SU-DHL-6 (cell line): Measurements from ENCODE around the gene CACFD1.

Experiments
- H2AFZ ChIP-seq: fragments of 200-600 bp; sonication (generic); 2 replicates; pipeline ENCODE4 v1.6.1; 2014; ENCODE audit warnings: low read depth, mild to moderate bottlenecking, moderate library complexity, mixed read lengths, antibody characterized with exemption, low read length; ENCODE audit not compliant: severe bottlenecking
- H3F3A ChIP-seq: fragments of 200-600 bp; shearing (Covaris generic); 2 replicates; pipeline ENCODE4 v1.6.0; 2016; ENCODE audit warnings: antibody characterized with exemption, mild to moderate bottlenecking; ENCODE audit not compliant: insufficient read depth
- H3K27ac ChIP-seq: fragments of 200-600 bp; sonication (generic); 2 replicates; pipeline ENCODE4 v1.5.1; 2016; ENCODE audit warnings: low read depth, mild to moderate bottlenecking, low read length, moderate library complexity, mixed read lengths
- H3K27me3 ChIP-seq: fragments of 200-600 bp; sonication (generic), shearing (Covaris generic); 2 replicates; pipeline ENCODE4 v1.6.0; 2014; ENCODE audit warnings: mild to moderate bottlenecking, low read length
- H3K36me3 ChIP-seq: fragments of 200-600 bp; sonication (generic); 2 replicates; pipeline ENCODE4 v1.6.1; 2014; ENCODE audit warnings: mild to moderate bottlenecking, low read length, mixed read lengths
- H3K4me2 ChIP-seq: fragments of 300-600, 200-600 bp; shearing (Covaris generic), sonication (generic); 2 replicates; pipeline ENCODE4 v1.6.0; 2014; ENCODE audit warnings: low read length, low read depth, mild to moderate bottlenecking; ENCODE audit not compliant: poor library complexity, severe bottlenecking
- H3K4me3 ChIP-seq: fragments of 200-600 bp; sonication (generic); 2 replicates; pipeline ENCODE4 v1.5.1; 2014; ENCODE audit warnings: antibody characterized with exemption, low read length, mild to moderate bottlenecking, mixed read lengths; ENCODE audit not compliant: insufficient read depth, poor library complexity, severe bottlenecking
- H3K79me2 ChIP-seq: fragments of 200-600 bp; sonication (generic); 2 replicates; pipeline ENCODE4 v1.6.1; 2014; ENCODE audit warnings: mild to moderate bottlenecking, low read length, moderate library complexity; ENCODE audit not compliant: insufficient read depth
- H3K9ac ChIP-seq: fragments of 200-600 bp; sonication (generic); 2 replicates; pipeline ENCODE4 v1.7.0; 2014; ENCODE audit warnings: mild to moderate bottlenecking, low read length
- H3K9me2 ChIP-seq: fragments of 200-600 bp; sonication (generic); replicated peaks from 2 replicates; pipeline ENCODE4 v1.6.1; 2014; ENCODE audit warnings: low read length; ENCODE audit not compliant: insufficient read depth
- H3K9me3 ChIP-seq: fragments of 200-600 bp; sonication (generic); 2 replicates; pipeline ENCODE4 v1.6.1; 2014; ENCODE audit warnings: low read length, mixed read lengths; ENCODE audit not compliant: insufficient read depth
- H4K20me1 ChIP-seq: fragments of 200-600 bp; sonication (generic); 2 replicates; pipeline ENCODE4 v1.6.1; 2014; ENCODE audit warnings: low read depth, mild to moderate bottlenecking, antibody characterized with exemption, low read length, moderate library complexity, mixed read lengths
- EZH2phosphoT487 ChIP-seq: fragments of 200-600 bp; sonication (generic), shearing (Covaris generic); conservative IDR thresholded peaks from 2 replicates; pipeline ENCODE4 v1.6.1; 2018; ENCODE audit warnings: mild to moderate bottlenecking, antibody characterized with exemption, low read length, moderate library complexity, mixed read lengths
- TF ChIP-seq, protein P1 (sequence below): fragments of 200-600 bp; sonication (generic); IDR thresholded peaks from one replicate; pipeline ENCODE4 v1.5.1; 2017; ENCODE audit warnings: antibody characterized with exemption, mild to moderate bottlenecking, low read length, moderate library complexity; ENCODE audit not compliant: insufficient read depth, poor library complexity, severe bottlenecking

CACFD1 gene

DNA sequence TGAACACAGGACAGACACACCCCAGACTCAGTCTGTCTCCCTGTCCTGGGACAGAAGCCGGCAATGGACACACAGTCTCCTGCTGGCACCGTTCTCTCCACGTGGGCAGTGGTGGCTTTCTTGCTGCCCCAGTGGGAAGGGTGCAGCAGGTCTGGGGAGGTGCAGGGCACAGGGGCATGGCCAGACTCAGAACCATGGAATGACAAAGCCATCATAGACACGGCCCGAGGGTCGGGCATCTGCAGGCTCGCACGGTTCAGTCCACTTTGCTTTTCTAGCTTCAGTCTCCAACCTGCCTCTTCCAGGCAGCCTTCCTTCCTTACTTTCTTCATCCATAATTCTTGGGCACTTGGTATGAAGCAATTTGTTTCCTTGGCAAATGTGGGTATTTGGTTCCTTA, 48.3 kb downstream of the CACFD1 start:
- no peak overlapping the region for H3K27ac ChIP-seq
- no peak overlapping the region for H3K4me2 ChIP-seq
- no peak overlapping the region for H3K9ac ChIP-seq
- H2AFZ ChIP-seq, result no peak overlapping the region
- no peaks in the 10 kb centered on the region for H4K20me1 ChIP-seq
- no peak for TF ChIP-seq EZH2phosphoT487
- TF ChIP-seq, protein P1, sequence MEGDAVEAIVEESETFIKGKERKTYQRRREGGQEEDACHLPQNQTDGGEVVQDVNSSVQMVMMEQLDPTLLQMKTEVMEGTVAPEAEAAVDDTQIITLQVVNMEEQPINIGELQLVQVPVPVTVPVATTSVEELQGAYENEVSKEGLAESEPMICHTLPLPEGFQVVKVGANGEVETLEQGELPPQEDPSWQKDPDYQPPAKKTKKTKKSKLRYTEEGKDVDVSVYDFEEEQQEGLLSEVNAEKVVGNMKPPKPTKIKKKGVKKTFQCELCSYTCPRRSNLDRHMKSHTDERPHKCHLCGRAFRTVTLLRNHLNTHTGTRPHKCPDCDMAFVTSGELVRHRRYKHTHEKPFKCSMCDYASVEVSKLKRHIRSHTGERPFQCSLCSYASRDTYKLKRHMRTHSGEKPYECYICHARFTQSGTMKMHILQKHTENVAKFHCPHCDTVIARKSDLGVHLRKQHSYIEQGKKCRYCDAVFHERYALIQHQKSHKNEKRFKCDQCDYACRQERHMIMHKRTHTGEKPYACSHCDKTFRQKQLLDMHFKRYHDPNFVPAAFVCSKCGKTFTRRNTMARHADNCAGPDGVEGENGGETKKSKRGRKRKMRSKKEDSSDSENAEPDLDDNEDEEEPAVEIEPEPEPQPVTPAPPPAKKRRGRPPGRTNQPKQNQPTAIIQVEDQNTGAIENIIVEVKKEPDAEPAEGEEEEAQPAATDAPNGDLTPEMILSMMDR, result no peak
- no peaks in the 10 kb centered on the region for H3K9me3 ChIP-seq
- no peak overlapping the region for H3K4me3 ChIP-seq
- H3F3A ChIP-seq, result no peaks in the 10 kb centered on the region
- H3K27me3 ChIP-seq, result no peaks in the 10 kb centered on the region
- H3K9me2 ChIP-seq, result no peaks in the 10 kb centered on the region
- no peaks in the 10 kb centered on the region for H3K36me3 ChIP-seq
- H3K79me2 ChIP-seq, result no peaks in the 10 kb centered on the region

DNA sequence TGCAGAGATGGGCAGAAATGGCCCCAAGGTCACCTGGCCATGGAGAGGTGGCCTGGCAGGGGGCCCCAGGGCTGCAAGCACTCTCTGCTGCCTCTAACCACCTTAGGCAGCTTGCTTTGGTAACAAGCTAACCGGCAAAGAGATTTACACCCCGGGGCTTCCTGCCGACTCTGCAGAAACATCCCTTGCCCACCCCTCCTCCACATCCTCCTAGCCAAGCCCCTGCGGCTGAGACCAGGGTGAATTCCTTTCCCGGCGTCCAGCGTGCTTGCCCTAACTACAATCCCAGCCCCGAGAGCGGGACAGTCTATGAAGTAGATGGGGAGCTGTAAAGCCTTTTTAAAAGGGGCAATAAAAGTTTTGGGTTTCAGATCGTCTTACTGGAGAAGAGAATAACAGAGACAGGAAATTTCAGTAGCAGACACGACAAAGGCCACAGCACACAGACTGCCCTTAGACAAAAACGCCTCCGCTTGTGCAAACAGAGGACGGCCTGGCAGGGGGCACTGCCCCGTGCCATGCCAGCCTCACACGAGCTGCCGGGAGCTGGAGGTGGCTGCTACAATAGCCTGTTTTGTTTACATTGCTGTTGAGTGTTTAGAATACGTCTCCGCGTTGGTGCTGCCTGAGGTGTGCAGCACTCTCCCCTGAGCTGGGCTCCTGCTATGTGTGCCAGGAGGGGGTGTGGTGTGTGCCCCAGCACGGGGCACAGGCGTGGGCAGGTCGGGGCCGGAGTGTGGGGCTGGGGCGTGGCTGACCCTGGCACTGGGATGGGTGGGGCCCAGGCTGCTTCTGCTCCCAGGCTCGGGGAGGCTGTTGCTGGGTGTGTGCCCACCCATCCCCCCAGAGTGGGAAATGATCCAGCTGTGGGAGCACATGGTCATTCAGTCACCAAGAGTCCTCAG, 49.7 kb downstream of the CACFD1 start:
- H3K36me3 ChIP-seq, result no peaks in the 10 kb centered on the region
- TF ChIP-seq, protein P1, result no peak
- TF ChIP-seq EZH2phosphoT487, result no peak
- no peaks in the 10 kb centered on the region for H3K27me3 ChIP-seq
- H3K27ac ChIP-seq, result no peak overlapping the region
- H3K9ac ChIP-seq, result no peak overlapping the region
- H3F3A ChIP-seq, result no peaks in the 10 kb centered on the region
- H2AFZ ChIP-seq, result no peak overlapping the region
- H3K4me2 ChIP-seq, result no peak overlapping the region
- H3K9me2 ChIP-seq, result no peaks in the 10 kb centered on the region
- H3K79me2 ChIP-seq, result no peaks in the 10 kb centered on the region
- no peaks in the 10 kb centered on the region for H3K9me3 ChIP-seq
- H3K4me3 ChIP-seq, result no peak overlapping the region
- H4K20me1 ChIP-seq, result no peaks in the 10 kb centered on the region

DNA sequence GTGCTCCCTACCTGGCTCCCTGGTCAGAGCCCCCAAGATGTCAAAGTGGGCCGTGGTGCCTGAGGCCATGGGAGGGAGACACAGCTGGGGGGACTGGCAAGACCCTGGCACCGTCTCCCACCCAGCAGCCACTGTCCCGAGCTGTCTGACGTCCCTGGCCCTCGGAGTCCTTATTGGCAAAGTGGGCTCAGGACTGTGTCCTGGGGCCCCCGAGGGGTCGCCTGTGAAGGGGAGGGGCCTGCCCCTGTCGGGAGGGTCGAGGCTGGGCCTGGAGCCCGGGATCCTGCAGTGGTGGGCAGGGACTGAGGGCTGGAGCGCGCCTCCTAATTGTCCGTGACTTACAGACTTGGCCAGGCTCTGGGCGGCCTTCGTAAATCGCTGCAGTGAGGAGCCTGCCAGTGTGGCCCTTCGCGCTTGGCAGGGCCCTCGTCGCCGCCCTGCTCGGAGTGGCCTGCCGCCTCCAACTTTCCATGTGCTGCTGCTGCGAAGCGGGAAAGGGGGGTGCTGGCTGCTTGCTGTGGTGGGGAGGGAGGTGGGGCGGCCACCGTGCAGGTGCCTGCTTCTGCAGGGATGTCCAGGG, 51.2 kb downstream of the CACFD1 start:
- Histone ChIP-seq H3K9me3 (no peaks in the 10 kb centered on the region), H3K4me3 (no peak overlapping the region), H4K20me1 (no peaks in the 10 kb centered on the region), H3K27ac (no peak overlapping the region), H3K27me3 (no peaks in the 10 kb centered on the region), H2AFZ (no peak overlapping the region), H3K9ac (no peak overlapping the region), H3K36me3 (no peaks in the 10 kb centered on the region), H3F3A (no peaks in the 10 kb centered on the region), H3K4me2 (no peak overlapping the region), H3K9me2 (no peaks in the 10 kb centered on the region), H3K79me2 (no peaks in the 10 kb centered on the region)
- TF ChIP-seq, protein P1, result no peak
- TF ChIP-seq EZH2phosphoT487, result no peak
